ENCODE data around the gene ATP12A.

ATP12A gene

DNA sequence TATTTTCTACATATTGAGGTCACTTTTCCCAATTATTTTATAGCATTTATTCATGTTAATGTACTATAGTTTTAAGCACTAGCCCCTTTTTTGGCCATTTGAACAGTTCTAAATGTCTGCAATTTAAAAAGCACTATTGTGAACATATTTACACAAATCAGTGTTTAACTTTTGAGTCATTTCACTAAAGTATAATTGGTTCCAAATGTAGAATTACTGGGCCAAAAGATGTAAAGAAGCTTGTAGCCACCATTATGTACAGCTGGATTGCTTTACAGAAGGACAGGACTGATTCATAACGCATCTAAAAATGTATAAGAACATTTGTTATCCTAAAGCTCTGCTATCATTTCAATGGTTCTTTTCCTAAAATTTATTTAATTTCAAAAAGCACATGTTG lies 16.6 kb upstream of the ATP12A start:
- DNase-seq (ENCODE audit: low spot score), result no peak

DNA sequence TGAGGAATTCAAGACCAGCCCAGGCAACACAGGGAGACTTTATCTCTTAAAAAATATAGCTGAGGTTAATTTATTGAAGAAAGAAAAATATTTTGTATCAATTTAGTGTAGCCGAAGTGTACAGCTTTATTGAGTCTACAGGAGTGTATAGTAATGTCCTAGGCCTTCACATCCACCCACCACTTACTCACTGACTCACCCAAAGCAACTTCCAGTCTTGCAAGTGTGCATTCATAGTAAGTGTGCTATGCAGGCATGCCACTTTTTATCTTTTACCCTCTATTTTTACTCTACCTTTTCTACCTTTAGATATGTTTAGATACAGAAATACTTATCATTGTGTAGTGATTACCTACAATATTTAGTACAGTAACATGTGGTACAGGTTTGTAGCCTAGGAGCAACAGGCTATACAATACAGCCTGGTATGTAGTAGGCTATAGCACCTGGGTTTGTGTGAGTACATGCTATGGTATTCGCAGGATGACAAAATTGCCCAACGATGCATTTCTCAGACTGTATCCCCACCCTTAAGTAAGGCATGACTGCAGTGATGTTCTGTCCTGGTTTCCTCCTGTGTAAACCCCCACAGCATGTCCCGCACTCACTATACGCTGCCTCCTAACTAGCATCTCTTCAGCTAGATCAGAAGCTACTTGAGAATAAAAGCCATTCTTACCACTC lies 15.3 kb upstream of the ATP12A start:
- DNase-seq (ENCODE audit: low spot score), result no peak

DNA sequence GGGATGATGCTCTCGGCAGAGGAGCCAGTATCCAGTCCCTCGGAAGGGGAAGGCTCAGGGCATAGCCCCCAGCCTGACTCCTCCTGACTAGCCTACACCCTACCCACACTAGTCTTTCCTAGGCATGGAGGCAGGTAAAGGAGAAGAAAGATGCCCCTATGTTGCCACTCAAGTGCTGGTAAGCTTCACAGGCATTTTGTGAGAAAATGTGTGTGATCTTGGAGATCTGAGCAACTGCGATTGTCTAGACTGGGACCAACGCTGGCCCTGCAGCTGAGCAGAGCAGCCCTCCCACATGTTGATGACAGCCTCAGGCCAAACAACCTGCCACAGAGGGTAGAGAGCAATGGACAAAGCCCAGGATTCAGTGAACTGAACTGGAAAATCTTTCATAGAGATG lies 11.7 kb upstream of the ATP12A start:
- DNase-seq (ENCODE audit: low spot score), result no peak

DNA sequence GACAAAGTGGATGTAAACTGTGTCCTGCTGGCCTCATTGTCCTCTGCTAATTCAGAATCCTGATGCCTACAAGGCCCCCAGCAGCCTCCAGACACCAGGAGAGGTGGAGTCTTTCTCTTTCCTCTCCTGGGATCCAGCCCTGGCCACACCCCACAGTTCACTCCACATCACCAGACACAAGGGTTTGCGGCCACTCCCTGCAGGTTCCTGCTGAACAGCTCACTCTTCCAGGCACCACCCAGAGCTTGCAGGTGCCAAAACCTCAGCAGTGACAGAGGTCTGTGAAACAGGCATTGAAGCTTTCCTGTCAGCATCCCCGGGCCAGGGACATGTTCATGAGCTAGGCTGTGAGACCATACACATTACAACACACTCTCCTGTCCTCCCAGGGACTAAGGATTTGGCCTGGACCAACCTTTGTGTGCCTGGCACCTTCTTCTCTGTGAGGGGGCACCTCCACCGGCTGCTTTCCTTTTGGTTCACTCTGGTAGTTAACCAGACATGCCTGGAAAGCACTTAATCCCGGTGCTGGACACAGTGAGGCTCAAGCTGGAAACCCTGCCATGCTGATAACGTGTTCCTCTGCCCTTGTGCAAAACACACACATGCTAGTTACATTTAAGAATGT lies 11.1 kb upstream of the ATP12A start:
- DNase-seq (ENCODE audit: low spot score), result no peak

DNA sequence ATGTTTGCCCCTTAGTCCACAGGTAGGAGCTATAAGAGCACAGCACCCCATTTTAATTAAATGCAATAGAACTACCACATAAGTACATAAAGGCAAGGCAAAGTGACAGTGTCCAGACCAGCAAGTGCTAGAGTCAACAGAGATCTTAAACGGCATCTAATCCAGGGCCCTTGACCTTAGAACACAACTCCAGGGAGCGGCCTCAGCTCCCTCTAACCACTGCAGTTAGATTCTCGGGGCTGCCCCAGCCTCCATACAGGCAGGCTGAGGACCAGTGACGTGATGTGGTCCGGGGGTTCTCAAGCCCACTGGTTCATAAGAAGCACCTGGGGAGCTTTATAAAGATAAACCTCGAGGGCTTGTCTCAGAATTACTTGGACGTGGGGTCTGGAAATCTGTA lies 10.0 kb upstream of the ATP12A start:
- no peak for DNase-seq (ENCODE audit: low spot score)

DNA sequence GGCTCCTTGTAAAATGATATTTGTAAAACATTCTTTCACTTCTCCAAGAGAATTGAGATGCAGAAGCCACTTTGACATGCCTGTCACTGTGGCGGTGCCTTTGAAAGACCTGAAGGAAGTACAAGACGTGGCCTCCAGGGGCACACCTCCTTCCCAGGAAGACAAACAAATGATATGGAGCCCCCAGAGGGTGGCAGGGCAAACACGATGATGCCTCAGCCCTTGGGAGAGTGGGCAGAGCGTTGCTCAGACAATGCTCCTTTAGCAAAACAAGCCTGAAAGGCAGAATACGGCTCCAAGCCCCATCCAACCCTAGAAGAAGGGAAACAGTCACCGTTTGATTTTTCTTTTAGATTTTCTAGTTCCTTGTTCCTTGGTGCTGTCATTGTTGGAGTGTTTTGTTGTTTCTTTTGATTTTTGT lies 9.2 kb upstream of the ATP12A start:
- DNase-seq (ENCODE audit: low spot score), result no peak

DNA sequence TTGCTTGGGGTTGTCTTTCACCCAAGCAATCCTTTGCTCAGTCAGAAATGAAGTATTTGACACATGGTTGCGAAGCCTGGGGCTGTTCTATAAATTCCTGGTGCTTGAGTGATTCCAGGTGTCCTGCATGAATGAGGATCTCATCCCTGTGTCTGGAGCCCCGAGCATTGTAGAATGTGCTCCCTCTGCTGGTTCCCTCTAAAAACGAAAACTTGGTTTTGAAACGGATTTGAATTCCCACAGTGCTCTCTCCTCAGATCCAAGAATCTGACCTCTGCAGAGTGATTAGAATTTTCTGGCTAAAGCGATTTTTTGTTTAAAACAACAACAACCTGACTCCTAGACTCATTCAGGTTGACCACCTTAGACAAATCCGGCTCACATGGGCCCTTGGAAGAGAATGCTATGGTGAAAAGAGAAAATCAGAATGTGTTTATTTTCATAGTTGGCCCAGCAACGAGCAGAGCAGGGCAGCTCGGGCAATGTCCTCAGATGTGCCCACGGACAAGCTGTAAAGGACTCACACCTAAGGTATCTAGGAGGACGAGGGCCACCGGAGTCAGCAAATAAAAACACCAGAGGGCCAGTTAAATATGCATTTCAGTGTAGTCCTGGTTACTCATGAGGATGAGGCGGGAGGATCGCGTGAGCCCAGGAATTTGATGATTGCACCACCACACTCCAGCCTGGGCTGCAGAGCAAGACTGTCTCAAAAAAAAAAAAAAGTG lies 8.7 kb upstream of the ATP12A start:
- DNase-seq (ENCODE audit: low spot score), result peak; percentile 14

DNA sequence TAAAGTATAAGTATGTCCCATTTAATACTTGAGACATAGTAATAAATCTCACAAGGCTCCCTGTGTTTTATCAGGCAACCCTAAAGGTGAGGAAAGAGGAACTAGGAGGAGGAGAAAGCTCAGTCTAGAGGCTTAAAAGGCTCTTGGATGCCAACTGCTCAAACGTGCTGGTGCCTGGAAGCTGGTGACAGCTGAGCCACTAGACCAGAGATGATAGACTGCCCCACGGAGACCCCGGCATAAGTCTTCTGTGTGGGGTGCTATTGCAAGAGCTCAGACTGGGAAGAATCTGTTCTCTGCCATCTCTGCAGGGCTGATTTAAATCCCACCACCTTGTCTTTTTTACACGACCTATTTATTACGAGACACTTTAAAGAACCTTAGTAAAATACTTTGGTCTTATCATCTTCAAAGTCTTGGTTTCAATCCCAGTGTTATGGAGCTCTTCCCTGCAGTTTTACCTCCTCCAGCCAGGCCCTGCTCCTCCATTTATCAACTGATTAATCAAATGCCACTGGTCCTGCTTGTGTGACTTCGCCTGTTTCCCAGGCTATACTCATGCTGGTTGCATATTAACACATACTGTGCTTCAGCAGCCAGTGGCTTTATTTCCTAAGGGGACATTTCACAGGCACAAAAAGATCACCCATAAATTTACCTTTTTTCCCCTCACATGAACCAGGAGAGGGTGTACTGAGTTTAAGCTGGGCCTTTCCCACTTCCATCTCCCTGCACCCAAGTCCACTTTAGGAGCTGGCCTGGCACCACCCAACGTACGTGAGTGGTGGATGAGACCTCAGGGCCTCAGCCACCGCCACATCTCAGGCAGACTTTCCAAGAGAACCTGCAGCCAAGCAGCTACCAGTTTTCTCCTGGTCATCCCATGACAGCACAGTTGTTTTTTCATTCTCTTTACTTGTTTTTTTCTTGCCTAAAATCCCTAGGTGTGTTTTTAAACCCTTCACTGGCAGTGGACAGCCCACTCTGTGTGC lies 7.8 kb upstream of the ATP12A start:
- no peak for DNase-seq (ENCODE audit: low spot score)

DNA sequence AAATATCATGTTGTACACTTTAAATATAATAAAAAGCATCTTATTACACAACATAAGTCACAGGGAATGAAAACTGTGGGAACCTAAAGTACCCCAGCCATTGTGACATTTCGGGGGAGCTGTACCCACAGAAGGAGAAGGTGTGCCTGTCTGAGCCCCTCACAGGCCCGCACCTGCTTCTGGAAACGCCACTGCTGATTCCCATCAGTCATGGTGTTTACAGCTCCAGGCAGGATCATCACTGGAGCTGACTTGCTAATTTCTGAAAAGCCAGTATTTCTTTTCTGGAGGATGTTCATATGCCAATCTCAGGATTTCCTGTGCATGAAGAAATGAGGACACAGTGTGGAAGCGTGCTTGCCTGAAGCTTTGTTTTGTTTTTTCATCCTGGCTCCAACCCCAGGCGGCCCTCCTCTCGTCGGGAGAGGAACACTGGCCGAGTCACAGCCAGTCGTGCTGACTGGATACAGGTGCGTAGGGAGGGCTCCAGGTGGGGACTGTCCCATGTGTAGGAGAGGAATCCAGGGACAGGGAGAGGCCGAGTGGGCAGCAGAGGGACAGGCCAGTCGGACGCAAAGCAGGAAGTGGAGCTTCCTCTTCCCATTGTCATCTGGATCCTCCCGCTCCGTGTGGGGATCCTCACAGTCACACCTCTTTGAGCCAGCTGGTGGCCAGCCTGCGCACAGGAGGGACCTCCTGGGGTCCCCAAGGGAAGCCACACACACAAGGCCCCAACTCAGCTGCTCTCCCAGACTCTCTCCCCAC lies 4.2 kb upstream of the ATP12A start:
- no peak for DNase-seq (ENCODE audit: low spot score)

DNA sequence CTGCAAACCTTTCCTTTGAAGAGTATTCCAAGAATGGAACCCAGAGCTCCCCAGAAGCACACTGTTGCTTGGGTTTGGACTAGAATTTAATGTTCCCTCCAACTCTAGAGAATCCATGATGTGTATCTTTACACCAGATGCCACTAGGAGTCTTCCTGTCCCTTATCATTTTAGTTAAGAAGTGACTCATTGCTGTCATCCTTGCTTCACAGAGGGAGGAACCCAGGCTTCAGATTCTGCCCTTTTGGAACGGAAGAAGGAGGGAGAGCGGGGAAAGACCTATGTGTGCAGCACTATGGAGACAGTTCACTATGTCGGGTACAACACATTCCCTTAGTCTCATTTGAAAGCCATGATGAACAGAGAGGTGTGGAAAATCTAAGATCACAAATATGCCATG lies 2.1 kb upstream of the ATP12A start:
- no peak for DNase-seq (ENCODE audit: low spot score)

DNA sequence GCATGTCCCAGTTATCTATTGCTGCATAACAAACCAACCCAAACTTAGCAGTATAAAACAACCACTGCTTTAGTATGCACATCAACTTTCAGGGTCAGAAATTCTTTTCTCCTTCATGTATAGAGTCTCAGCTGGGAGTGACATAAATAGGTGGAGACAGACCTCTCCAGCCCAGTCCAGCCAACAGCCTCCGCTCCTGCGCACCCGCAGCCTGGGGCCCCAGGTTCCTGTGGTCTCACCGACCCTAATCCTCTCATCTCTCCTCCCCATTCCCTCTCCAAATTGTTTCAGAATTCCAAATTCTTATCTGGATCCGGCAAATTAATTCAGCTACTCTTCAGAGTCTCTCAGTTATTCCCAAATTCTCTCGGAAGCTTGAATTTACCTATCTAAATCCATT lies 522 bp upstream of the ATP12A start:
- no peak for DNase-seq (ENCODE audit: low spot score)

DNA sequence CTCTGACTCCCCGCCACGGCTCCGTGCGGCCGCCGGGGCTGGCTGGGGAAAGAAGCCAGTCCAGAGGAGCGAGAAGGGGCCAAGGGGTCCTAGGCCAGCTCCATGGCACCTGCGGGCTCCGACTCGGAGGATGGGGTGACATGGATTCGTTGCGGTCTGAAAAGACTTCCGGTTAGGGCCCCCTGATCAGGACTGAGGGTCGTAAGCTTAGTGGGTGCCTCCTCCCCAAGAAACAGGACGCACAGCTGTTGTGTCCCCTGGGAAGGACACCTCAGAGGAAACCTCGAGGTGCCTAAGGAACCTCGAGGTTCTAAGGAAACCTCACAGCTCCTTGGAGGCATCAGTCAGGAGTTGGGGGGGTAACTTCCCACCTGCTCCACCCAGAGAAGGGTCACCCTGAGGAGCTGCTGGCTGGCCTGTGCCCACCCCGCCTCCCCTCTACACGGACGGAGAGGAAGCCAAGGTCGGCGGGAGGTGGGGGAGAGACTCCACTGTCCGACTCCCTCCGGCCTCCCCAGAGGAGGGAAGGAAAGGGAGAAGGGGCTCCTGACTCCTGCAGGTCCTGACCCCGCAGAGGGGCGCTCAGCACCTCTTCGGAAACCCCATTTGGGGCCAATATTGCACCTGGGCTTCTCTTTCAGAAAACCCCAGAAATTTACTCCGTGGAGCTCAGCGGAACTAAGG lies 855 bp downstream of the ATP12A start:
- no peak for DNase-seq (ENCODE audit: low spot score)

DNA sequence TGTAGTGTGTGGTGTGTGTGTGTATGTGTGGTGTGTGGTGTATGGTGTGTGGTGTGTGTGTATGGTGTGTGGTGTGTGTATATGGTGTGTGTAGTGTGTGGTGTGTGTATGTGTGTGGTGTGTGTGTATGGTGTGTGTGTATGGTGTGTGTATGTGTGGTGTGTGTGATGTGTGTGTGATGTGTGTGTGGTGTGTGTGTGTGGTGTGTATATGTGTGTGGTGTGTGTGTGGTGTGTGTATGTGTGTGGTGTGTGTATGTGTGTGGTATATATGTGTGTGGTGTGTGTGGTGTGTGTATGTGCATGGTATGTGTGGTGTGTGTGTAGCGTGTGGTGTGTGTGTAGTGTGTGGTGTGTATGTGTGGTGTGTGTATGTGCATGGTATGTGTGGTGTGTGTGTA lies 1.7 kb downstream of the ATP12A start:
- DNase-seq (ENCODE audit: low spot score), result no peak

DNA sequence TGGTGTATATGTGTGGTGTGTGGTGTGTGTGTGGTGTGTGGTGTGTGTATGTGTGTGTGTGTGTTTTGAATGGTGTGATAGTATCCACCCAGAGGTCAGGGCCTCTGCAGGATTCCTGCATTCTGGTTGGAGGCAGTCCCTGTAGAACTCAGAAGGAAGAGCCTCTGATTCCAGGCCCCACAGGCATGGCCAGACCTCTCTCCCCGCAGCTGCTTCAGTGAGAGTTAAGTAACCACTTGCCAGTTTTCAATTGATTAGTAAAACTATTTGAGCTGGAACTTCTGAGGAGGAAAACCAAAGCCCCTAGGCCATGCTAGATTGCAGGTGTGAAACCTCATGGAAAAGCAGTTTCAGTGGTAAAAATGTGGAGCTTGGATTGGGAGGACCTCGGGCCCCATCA lies 2.1 kb downstream of the ATP12A start:
- DNase-seq (ENCODE audit: low spot score), result no peak

DNA sequence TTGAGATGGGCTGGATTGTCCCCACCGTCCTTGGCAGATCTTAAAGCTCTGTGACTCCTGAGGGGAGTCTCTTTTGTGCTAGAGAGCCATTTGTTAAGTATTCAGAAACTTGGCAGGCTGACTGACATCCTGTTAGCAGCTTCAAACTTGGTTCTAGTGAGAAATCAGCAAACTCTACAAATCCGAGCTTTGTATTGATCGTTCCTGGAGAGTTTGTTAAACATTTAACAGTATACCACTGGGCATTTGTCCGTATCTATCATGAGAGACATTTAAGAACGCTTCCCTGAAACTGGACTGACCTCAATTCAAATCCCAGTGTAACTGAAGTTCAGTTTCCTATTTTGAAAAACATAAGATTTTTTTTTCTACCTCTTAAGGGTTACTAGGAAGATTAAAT lies 3.1 kb downstream of the ATP12A start:
- no peak for DNase-seq (ENCODE audit: low spot score)

DNA sequence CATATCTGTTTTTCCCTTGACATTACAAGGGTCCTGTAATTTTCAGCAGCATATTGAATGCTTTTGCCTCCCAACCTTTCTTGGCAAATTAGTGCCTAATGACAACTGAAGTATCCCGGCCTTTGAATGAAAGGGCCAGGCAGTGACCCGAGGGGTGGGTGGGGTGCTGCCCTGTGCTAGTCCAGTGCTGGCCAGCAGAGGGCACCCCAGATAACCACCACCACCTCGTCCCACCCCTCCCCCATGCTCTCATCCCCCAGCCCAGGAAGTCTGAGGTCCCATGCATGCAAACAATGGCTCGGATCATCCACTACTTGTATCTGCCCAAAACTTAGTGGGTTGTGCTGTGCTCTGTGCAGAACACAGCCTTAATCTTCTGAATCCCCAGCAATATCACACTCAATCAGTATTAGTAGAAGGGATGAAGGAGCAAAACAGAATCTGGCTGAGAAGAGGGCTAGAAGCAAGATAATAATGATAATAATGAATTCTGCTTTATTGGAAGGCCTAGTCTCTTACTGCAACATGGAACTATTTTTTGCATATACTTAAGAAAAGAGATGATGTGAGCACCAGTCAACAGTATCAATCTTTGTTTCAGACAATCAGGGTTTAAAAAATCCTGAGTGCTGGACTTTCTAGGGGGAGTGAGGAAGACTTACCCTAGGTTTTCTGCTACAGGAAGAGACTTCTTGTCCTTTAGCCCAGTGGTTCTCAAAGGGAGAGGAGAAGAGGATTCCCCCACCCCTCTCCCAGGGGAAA lies 3.8 kb downstream of the ATP12A start:
- peak; percentile 53 for DNase-seq (ENCODE audit: low spot score)

DNA sequence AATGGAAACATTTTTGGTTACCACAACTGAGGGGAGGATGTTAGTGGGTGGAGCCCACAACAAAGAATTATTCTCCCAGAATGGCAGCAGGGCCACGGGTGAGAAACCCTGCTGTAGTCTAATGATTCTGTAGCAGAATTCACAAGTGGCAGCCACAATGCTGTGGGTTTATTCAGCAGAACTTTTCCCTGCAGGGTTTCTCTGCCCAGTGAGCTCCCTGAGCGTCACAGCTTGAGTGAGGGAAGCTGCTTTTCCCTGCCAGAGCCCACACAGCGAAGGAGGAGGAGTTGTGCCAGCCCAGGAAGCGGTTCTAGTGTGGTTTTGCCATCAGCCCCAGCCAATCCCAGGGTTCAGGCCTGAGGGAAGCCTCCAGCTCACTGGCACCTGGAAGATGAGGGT lies 4.4 kb downstream of the ATP12A start:
- peak; percentile 15 for DNase-seq (ENCODE audit: low spot score)

DNA sequence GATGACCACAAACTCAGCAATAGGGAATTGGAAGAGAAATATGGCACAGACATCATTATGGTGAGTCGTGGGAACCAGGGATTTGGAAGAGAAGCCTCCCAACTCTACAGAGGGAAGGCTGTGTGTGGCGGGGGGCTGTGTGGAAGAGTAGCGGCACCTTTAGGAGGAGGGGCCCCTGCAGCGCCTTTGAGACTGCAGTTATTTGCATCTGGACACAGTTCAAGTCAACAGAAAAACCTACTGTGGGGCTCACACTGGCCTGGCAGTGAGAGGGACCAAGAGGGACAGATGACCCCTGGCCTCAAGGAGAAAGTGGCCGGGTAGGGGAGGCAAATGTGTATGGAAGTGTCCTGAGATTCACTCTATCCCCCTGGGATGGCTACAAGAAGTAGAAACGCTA lies 5.1 kb downstream of the ATP12A start:
- DNase-seq (ENCODE audit: low spot score), result no peak

DNA sequence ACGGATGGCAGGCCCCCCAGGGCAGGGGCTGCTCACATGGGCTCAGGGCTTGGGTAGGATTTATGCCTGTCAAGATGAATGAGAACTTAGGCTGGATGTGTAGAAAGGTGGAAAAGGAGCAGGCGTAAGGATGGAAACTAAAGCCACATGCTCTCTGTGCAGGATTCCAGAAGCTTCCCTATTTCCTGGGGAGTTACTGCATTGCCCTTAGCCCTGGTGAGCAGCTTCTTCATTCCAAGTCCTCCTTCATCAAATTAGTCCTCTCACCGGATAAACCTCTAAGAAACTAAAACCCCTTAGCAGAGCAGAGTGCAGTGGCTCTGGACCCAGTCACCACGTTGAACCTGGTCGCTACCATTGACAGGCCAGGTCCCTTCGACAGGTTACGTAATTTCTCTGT lies 7.4 kb downstream of the ATP12A start:
- no peak for DNase-seq (ENCODE audit: low spot score)

DNA sequence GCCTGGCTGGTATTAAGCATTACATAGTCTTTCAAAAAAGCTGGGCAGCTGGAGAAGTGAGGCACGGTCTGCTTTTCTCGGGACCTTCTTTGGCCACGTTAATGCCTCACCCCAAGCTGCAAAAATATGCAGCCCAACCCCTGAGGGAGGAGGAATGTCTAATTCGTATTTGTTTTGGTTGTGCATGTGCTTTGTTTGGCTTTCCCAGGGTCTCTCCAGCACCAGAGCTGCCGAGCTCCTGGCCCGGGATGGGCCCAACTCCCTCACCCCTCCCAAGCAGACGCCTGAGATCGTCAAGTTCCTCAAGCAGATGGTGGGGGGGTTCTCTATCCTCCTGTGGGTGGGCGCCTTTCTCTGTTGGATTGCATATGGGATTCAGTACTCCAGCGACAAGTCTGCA lies 7.9 kb downstream of the ATP12A start:
- no peak for DNase-seq (ENCODE audit: low spot score)

Measured in globus pallidus (tissue), 1 donor.